GM23338 (cell line): ENCODE results near the gene ACSL3. TPM values are rescaled to one million over a fixed set of nuclear protein-coding genes. Genes with fewer than 3 reads are reported as not detected.

Source experiments
- ATAC-seq: fragments of 200-7000 bp; cut with Tn5 transposase; 3 replicates; pipeline ENCODE4 v1.9.1; 2020
- DNase-seq: peaks from one replicate; pipeline ENCODE4 v3.0.0-alpha.2; 2015; ENCODE audit warnings: low spot score
- H2AFZ ChIP-seq: fragments of 200-600 bp; sonication (generic); 2 replicates; pipeline ENCODE4 v1.8.0; 2016; ENCODE audit warnings: antibody characterized with exemption, mild to moderate bottlenecking, moderate library complexity
- H3F3A ChIP-seq: fragments of 200-600 bp; sonication (generic); replicated peaks from 2 replicates; pipeline ENCODE4 v1.8.0; 2017; ENCODE audit warnings: antibody characterized with exemption, mixed run types, low read depth
- H3K27ac ChIP-seq: fragments of 200-600 bp; sonication (generic); 2 replicates; pipeline ENCODE4 v1.6.1; 2016; ENCODE audit warnings: low read depth
- H3K27me3 ChIP-seq: fragments of 200-600 bp; sonication (generic); 2 replicates; pipeline ENCODE4 v1.8.0; 2016; ENCODE audit warnings: mild to moderate bottlenecking, mixed run types, moderate library complexity; ENCODE audit not compliant: insufficient read depth
- H3K36me3 ChIP-seq: fragments of 200-600 bp; sonication (generic); 2 replicates; pipeline ENCODE4 v1.8.0; 2016; ENCODE audit warnings: mild to moderate bottlenecking; ENCODE audit not compliant: insufficient read depth
- H3K4me1 ChIP-seq: fragments of 200-600 bp; sonication (generic); 2 replicates; pipeline ENCODE4 v1.8.0; 2016; ENCODE audit warnings: mild to moderate bottlenecking, moderate library complexity; ENCODE audit not compliant: insufficient read depth
- H3K4me2 ChIP-seq: fragments of 200-600 bp; sonication (generic); 2 replicates; pipeline ENCODE4 v1.7.1; 2017; ENCODE audit warnings: mixed run types
- H3K4me3 ChIP-seq: fragments of 200-600 bp; sonication (generic); 2 replicates; pipeline ENCODE4 v1.6.1; 2016; ENCODE audit warnings: mixed run types
- H3K79me2 ChIP-seq: fragments of 200-600 bp; sonication (generic); replicated peaks from 2 replicates; pipeline ENCODE4 v1.8.0; 2017; ENCODE audit warnings: mild to moderate bottlenecking; ENCODE audit not compliant: insufficient read depth
- H3K9me2 ChIP-seq: fragments of 200-600 bp; sonication (generic); 2 replicates; pipeline ENCODE4 v1.8.0; 2017; ENCODE audit not compliant: insufficient read depth
- H4K20me1 ChIP-seq: fragments of 200-600 bp; sonication (generic); replicated peaks from 2 replicates; pipeline ENCODE4 v1.8.0; 2017; ENCODE audit warnings: mild to moderate bottlenecking; ENCODE audit not compliant: insufficient read depth
- H3K27ac Mint-ChIP-seq: 2 replicates; pipeline ENCODE4 v1.8.0; 2020; ENCODE audit warnings: inconsistent platforms, mild to moderate bottlenecking, moderate library complexity, mixed read lengths
- H3K27me3 Mint-ChIP-seq: 3 replicates; pipeline ENCODE4 v1.8.0; 2022; ENCODE audit warnings: low read depth, mild to moderate bottlenecking, moderate library complexity, mixed read lengths, inconsistent platforms; ENCODE audit not compliant: insufficient read depth, poor library complexity
- H3K36me3 Mint-ChIP-seq: 3 replicates; pipeline ENCODE4 v1.8.0; 2021; ENCODE audit warnings: low read depth, mild to moderate bottlenecking, inconsistent platforms, moderate library complexity, mixed read lengths
- H3K4me1 Mint-ChIP-seq: 3 replicates; pipeline ENCODE4 v1.8.0; 2020; ENCODE audit warnings: mild to moderate bottlenecking, inconsistent platforms, mixed read lengths
- H3K4me3 Mint-ChIP-seq: 3 replicates; pipeline ENCODE4 v1.8.0; 2021; ENCODE audit warnings: moderate library complexity, mild to moderate bottlenecking, inconsistent platforms, mixed read lengths
- H3K9me3 Mint-ChIP-seq: 3 replicates; pipeline ENCODE4 v1.8.0; 2020; ENCODE audit warnings: moderate library complexity, mild to moderate bottlenecking, inconsistent platforms, mixed read lengths
- CREB1 ChIP-seq: fragments of 250-450 bp; sonication (Bioruptor Pico); IDR thresholded peaks from 2 replicates; pipeline ENCODE4 v1.5.0; 2020; ENCODE audit warnings: low read depth, mild to moderate bottlenecking, moderate library complexity
- JUNB ChIP-seq: IDR thresholded peaks from one replicate; pipeline ENCODE4 v1.6.1; 2016; ENCODE audit warnings: antibody characterized with exemption; ENCODE audit not compliant: unreplicated experiment
- NANOG ChIP-seq: IDR thresholded peaks from 2 replicates; pipeline ENCODE4 v1.6.1; 2016; ENCODE audit warnings: antibody characterized with exemption, borderline replicate concordance
- ZNF114 ChIP-seq: fragments of 250-450 bp; sonication (Bioruptor Pico); IDR thresholded peaks from 2 replicates; pipeline ENCODE4 v1.5.0; 2020; ENCODE audit warnings: mild to moderate bottlenecking, moderate library complexity
- ZNF331 ChIP-seq: fragments of 250-450 bp; sonication (Bioruptor Pico); IDR thresholded peaks from 2 replicates; pipeline ENCODE4 v1.5.0; 2020; ENCODE audit warnings: low read depth, mild to moderate bottlenecking, moderate library complexity
- polyA plus RNA-seq: library from polyadenylated mRNA; unstranded; fragments of >200 nt; fragmentation: Nextera tagmentation; extraction: Ambion mirVana; gene quantifications from 2 replicates; pipeline ENCODE4 v1.2.1, GENCODE V29; 2016
- total RNA-seq: library from RNA; depleted of rRNA; stranded (reverse); fragments of >200 nt; shearing (Covaris generic); gene quantifications from 2 replicates; pipeline ENCODE4 v1.2.3, GENCODE V29; 2014
- TF ChIP-seq, protein P1 (sequence below), 2 experiments: fragments of 200-600 bp in 1 of 2; sonication (generic) in 1 of 2; conservative IDR thresholded peaks; 2 replicates each; pipeline versions ENCODE4 v1.5.1 to v1.6.1; 2016 to 2017; ENCODE audit warnings: antibody characterized with exemption in 2 of 2, low read depth in 2 of 2, mild to moderate bottlenecking in 2 of 2, moderate library complexity in 1 of 2
- TF ChIP-seq, protein P2 (sequence below): IDR thresholded peaks from 2 replicates; pipeline ENCODE4 v1.6.1; 2016; ENCODE audit warnings: antibody characterized with exemption
- TF ChIP-seq, protein P3 (sequence below): IDR thresholded peaks from one replicate; pipeline ENCODE4 v1.6.1; 2018; ENCODE audit warnings: antibody characterized with exemption; ENCODE audit not compliant: unreplicated experiment
- TF ChIP-seq, protein P4 (sequence below): fragments of 250-450 bp; sonication (Bioruptor Pico); IDR thresholded peaks from 2 replicates; pipeline ENCODE4 v1.5.0; 2020; ENCODE audit warnings: mild to moderate bottlenecking, moderate library complexity

The ACSL3 gene
- total and polyA plus RNA-seq, 2 experiments from 2014 or later, result 55.3 to 130 TPM

DNA sequence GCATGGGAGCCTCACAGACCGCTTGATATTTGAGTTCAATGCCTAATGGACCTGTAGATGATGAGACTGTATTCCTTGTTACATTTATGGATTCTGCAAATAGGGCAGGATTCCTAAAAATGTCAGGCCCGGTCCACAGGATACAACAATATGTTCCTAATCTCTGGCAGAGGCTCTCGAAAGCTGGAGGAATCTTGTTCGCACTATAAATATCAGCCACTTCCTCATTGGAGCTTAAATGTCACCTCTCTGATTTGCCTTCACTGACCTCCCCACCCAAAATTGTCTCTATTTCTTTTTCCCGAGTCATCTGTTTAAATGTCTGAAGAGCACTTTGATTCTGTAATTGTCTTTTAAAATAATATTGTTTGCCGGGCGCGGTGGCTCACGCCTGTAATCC, 12.0 kb upstream of the ACSL3 start (continued):
- TF ChIP-seq, protein P1, sequence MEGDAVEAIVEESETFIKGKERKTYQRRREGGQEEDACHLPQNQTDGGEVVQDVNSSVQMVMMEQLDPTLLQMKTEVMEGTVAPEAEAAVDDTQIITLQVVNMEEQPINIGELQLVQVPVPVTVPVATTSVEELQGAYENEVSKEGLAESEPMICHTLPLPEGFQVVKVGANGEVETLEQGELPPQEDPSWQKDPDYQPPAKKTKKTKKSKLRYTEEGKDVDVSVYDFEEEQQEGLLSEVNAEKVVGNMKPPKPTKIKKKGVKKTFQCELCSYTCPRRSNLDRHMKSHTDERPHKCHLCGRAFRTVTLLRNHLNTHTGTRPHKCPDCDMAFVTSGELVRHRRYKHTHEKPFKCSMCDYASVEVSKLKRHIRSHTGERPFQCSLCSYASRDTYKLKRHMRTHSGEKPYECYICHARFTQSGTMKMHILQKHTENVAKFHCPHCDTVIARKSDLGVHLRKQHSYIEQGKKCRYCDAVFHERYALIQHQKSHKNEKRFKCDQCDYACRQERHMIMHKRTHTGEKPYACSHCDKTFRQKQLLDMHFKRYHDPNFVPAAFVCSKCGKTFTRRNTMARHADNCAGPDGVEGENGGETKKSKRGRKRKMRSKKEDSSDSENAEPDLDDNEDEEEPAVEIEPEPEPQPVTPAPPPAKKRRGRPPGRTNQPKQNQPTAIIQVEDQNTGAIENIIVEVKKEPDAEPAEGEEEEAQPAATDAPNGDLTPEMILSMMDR (conservative IDR thresholded peaks at IDR 0.05; ENCODE audit: low read depth in 2 of 2), result no peak

DNA sequence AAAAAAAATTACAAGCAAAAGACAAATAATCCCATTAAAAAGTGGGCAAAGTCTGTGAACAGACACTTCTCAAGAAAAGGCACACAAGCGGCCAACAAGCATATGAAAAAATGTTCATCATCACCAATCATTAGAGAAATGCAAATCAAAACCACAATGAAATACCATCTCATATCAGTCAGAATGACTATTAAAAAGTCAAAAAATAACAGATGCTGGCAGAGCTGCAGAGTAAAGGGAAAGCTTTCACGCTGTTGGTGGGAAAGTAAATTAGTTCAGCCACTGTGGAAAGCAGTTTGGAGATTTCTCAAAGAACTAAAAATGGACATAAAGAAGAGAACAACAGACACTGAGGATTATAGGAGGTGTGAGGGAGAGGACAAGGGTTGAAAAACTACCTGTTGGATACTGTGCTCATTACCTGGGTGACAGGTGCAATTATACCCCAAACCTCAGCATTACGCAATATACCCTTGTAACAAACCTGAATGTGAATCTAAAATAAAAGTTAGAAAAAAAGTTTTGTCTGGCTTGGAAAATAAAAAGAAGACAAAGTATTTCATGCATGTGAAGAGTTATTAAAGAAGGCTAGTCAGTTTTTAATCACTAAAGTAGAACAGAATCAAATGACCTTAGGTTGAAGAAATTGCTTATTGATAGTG, 8.7 kb upstream of the ACSL3 start:
- Histone ChIP-seq H3K27me3 (no peaks in the 10 kb centered on the region), H4K20me1 (no peaks in the 10 kb centered on the region), H3K27ac (no peak overlapping the region), H3K4me1 (0 out of 2 replicates have a peak, but pooled peaks cover 3% of the 10 kb centered on the region), H3K36me3 (no peaks in the 10 kb centered on the region), H3K4me2 (no peak overlapping the region), H3K4me3 (no peak overlapping the region), H3K79me2 (no peaks in the 10 kb centered on the region), H3F3A (no peaks in the 10 kb centered on the region), H2AFZ (no peak overlapping the region; the same call in 1 of the 2 replicates), H3K9me2 (no peaks in the 10 kb centered on the region)
- DNase-seq (no peak), ATAC-seq (no peak)
- Mint-ChIP-seq H3K4me3 (no peak overlapping the region), H3K27ac (no peak overlapping the region), H3K36me3 (no peaks in the 10 kb centered on the region), H3K9me3 (no peaks in the 10 kb centered on the region), H3K27me3 (peaks cover 1% of the 10 kb centered on the region), H3K4me1 (no peaks in the 10 kb centered on the region)
- TF ChIP-seq NANOG (no peak), CREB1 (CRISPR knock-in tag) (no peak), JUNB (no peak), ZNF331 (CRISPR knock-in tag) (no peak), ZNF114 (CRISPR knock-in tag) (no peak)
- TF ChIP-seq, protein P2, sequence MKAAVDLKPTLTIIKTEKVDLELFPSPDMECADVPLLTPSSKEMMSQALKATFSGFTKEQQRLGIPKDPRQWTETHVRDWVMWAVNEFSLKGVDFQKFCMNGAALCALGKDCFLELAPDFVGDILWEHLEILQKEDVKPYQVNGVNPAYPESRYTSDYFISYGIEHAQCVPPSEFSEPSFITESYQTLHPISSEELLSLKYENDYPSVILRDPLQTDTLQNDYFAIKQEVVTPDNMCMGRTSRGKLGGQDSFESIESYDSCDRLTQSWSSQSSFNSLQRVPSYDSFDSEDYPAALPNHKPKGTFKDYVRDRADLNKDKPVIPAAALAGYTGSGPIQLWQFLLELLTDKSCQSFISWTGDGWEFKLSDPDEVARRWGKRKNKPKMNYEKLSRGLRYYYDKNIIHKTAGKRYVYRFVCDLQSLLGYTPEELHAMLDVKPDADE, result no peak
- TF ChIP-seq, protein P3, sequence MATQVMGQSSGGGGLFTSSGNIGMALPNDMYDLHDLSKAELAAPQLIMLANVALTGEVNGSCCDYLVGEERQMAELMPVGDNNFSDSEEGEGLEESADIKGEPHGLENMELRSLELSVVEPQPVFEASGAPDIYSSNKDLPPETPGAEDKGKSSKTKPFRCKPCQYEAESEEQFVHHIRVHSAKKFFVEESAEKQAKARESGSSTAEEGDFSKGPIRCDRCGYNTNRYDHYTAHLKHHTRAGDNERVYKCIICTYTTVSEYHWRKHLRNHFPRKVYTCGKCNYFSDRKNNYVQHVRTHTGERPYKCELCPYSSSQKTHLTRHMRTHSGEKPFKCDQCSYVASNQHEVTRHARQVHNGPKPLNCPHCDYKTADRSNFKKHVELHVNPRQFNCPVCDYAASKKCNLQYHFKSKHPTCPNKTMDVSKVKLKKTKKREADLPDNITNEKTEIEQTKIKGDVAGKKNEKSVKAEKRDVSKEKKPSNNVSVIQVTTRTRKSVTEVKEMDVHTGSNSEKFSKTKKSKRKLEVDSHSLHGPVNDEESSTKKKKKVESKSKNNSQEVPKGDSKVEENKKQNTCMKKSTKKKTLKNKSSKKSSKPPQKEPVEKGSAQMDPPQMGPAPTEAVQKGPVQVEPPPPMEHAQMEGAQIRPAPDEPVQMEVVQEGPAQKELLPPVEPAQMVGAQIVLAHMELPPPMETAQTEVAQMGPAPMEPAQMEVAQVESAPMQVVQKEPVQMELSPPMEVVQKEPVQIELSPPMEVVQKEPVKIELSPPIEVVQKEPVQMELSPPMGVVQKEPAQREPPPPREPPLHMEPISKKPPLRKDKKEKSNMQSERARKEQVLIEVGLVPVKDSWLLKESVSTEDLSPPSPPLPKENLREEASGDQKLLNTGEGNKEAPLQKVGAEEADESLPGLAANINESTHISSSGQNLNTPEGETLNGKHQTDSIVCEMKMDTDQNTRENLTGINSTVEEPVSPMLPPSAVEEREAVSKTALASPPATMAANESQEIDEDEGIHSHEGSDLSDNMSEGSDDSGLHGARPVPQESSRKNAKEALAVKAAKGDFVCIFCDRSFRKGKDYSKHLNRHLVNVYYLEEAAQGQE, result no peak
- TF ChIP-seq, protein P4, sequence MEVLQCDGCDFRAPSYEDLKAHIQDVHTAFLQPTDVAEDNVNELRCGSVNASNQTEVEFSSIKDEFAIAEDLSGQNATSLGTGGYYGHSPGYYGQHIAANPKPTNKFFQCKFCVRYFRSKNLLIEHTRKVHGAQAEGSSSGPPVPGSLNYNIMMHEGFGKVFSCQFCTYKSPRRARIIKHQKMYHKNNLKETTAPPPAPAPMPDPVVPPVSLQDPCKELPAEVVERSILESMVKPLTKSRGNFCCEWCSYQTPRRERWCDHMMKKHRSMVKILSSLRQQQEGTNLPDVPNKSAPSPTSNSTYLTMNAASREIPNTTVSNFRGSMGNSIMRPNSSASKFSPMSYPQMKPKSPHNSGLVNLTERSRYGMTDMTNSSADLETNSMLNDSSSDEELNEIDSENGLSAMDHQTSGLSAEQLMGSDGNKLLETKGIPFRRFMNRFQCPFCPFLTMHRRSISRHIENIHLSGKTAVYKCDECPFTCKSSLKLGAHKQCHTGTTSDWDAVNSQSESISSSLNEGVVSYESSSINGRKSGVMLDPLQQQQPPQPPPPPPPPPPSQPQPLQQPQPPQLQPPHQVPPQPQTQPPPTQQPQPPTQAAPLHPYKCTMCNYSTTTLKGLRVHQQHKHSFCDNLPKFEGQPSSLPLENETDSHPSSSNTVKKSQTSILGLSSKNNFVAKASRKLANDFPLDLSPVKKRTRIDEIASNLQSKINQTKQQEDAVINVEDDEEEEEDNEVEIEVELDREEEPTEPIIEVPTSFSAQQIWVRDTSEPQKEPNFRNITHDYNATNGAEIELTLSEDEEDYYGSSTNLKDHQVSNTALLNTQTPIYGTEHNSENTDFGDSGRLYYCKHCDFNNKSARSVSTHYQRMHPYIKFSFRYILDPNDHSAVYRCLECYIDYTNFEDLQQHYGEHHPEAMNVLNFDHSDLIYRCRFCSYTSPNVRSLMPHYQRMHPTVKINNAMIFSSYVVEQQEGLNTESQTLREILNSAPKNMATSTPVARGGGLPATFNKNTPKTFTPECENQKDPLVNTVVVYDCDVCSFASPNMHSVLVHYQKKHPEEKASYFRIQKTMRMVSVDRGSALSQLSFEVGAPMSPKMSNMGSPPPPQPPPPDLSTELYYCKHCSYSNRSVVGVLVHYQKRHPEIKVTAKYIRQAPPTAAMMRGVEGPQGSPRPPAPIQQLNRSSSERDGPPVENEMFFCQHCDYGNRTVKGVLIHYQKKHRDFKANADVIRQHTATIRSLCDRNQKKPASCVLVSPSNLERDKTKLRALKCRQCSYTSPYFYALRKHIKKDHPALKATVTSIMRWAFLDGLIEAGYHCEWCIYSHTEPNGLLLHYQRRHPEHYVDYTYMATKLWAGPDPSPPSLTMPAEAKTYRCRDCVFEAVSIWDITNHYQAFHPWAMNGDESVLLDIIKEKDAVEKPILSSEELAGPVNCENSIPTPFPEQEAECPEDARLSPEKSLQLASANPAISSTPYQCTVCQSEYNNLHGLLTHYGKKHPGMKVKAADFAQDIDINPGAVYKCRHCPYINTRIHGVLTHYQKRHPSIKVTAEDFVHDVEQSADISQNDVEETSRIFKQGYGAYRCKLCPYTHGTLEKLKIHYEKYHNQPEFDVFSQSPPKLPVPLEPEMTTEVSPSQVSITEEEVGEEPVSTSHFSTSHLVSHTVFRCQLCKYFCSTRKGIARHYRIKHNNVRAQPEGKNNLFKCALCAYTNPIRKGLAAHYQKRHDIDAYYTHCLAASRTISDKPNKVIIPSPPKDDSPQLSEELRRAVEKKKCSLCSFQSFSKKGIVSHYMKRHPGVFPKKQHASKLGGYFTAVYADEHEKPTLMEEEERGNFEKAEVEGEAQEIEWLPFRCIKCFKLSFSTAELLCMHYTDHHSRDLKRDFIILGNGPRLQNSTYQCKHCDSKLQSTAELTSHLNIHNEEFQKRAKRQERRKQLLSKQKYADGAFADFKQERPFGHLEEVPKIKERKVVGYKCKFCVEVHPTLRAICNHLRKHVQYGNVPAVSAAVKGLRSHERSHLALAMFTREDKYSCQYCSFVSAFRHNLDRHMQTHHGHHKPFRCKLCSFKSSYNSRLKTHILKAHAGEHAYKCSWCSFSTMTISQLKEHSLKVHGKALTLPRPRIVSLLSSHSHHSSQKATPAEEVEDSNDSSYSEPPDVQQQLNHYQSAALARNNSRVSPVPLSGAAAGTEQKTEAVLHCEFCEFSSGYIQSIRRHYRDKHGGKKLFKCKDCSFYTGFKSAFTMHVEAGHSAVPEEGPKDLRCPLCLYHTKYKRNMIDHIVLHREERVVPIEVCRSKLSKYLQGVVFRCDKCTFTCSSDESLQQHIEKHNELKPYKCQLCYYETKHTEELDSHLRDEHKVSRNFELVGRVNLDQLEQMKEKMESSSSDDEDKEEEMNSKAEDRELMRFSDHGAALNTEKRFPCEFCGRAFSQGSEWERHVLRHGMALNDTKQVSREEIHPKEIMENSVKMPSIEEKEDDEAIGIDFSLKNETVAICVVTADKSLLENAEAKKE, result no peak
- TF ChIP-seq, protein P1 (conservative IDR thresholded peaks at IDR 0.05; ENCODE audit: low read depth in 2 of 2), result no peak
